Stimulated activated CD4-positive, alpha-beta T cell treated with anti-CD3 and anti-CD28 coated beads, Interleukin-12 subunit alpha, Interleukin-12 subunit beta, amount 100 ng/mL, for 4 hours (primary cell): ENCODE data around the gene NDUFS6.
"Not testable (repeated sequence)": the region's sequence is repeated elsewhere in the genome, so short reads cannot be mapped to it uniquely, and the experiment has no call there.

ENCODE experiments used
- DNase-seq: peaks from one replicate; pipeline ENCODE4 v3.0.0-alpha.2; 2020

The NDUFS6 gene

DNA sequence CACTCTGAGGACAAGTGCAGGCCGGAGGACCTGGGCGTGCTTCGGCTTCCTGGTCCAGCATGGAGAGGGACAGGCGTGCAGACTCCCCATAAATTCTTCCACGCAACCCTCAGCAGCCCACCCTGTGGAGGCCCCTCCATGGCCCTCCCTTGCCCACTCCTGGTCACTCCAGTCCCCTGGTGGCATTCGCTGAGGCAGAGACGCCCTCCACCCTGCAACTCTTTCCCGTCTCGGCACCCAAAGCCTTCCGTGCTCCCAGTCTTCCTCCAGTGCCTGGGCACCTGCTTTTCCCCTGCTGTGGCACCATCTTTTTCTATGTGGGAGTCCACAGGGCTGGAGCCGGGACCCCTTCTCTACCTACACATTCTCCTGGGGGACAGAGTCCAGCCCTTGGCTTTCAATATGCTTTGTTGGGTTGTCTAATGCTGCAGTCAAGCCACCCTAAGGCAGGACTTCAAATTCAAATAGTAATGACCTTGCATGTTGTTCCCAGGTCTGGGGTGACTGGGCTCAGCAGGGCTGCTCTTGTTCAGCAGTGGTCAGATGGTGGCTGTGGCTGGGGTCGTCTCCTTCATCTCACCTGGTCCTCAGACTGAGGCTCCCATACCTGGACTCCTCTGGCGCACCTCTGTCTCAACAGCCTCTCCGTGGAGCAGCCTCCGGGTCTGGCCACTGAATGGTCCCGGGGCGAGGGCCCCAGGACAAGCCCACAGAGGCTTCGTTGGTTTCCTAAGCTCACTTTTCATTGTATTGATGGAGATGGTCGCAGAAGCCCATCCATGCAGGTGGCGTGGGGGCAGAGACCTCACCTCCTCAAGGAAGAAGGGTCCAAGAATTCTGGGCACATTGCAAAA, 16.8 kb upstream of the NDUFS6 start:
- DNase-seq: no peak

DNA sequence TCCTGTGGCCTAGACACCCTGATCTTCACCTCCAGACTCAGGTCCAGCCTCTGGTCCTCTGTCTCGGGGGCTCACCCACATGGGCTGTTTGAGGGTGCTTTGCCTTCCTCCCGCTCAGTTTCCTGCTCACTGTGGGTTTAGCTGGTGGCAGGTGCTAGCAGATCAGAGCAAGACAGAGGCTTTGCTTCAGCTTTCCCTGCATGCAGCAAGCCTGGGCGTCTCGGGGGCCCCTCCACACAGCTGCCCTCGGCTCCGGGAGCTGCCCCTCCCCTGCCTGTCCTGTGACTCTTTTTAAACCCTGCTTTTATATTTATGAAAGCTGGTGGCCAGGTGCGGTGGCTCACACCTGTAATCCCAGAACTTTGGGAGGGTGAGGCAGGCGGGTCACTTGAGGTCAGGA, 16.1 kb upstream of the NDUFS6 start:
- no peak for DNase-seq

DNA sequence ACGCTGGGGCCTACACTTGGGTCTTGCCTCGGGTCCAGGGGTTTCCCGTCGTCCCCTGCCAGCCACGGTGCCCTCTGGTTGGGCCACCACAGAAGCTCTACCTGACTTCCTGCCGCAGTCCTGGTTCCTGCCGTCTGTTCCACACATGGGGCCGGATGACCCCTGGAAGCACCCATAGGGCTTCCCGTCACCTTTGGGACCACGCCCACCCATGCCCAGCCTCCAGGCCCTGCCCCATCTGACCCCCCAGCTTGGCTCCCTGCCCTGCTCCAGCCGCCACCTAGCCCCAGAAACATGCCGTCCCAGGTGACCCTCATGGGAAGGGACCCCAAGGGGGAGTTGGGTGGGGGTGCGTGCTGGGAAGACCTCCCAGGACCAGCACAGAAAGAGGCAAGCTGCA, 15.2 kb upstream of the NDUFS6 start:
- DNase-seq: no peak

DNA sequence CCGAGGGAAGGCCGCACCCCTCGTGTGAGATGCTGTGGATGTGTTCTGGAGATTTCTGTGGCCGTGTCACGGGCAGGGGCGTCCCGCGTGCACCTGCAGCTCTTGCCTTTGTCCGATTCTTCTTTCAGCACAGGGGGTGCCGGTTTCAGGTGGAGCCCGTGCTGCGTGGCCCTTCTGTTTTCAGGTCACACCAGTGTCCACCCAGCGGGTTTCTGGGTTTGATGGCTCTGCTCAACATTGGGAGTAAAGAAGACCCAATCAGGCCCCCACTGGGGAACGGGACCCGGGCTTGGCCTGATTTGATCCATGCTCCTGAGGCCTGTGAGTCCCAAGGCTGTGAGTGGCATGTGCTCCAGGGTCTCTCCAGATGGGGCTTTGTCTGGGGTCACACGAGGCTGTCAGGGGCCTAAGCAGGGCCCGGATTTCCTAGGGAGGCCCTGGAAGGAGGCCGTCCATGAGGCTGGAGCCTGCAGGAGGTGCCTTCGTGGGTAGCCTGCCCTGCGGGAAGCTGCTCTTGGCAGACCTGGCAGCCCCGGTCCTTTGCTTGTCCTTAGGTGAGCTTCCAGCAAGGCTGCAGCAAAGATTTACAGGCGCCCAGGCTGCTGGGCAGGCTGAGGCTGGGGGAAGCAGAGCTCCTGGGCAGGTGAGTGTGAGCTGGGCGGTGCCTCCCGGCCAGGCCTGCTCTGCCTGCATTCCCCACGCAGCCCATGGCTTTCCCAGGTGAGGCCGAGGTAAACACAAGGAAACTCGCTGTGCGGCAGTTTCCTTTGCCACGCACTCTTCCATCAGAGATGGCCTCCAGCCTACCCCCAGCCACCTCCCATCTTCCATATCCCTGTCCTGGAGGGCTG, 14.4 kb upstream of the NDUFS6 start:
- DNase-seq: no peak

DNA sequence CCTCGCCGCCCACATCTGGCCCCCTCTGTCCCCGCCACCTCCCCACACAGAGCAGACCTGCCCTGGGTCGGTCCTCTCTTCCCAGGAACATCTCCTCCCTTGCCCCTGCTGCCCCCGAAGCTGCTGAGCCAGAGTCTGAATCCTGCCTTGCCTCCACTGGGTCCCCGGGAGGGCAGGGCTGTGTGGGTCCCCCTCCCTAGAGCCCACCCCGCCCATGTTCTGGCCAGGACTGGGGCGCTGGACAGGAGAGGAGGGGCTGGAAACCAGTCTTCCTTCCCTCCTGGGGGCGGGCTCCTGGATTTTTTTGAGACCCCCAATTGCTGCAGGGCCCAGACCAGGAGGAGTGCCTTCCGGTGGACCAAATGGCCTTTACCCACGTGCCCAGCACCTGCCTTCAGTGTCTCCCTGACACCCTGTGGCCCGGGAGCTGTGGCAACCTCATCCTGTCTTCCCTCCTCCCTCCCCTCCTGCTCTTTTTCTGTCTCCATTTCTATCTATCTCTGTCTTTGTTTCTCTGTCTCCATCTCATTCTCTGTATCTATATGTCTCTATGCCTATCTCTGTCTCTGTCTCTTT, 13.6 kb upstream of the NDUFS6 start:
- DNase-seq: no peak

DNA sequence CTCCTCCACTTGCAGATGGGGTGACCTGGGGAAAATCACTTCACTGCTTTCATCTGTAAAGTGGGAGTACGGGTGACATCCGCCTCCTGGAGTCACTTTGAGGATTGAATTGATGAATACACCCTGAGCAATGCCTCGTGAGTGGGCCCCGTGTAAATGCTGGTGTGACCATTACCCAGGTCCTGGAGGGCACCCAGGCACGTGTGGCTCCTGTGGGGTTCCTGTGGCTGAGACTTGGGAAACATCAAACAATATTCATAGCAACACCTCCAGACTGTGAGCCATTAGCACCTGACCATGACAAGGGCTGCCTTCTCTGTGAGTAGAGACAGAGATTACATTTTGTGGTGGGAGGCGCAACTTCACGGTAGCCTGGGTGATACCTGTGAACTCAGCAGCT, 13.0 kb upstream of the NDUFS6 start:
- no peak for DNase-seq

DNA sequence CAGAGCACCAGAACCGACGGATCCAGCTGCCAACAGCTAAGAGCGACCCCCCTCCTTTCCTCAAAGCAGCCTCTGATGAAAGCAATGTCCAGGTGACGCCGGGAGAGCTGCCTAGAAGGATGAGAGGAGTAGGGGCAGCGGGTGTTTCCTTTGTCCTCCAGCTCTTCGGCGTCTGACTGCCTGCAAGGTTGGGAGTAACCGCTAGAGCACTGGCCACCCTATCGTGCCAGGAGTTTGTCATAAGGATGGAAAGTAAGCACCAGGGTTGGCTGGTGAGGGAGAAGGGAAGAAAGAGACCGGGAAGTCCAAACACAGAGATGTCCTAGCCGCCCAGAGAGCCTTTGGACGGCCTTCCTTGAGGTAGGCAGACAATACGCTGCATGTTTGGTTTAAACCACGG, 12.4 kb upstream of the NDUFS6 start:
- DNase-seq: no peak

DNA sequence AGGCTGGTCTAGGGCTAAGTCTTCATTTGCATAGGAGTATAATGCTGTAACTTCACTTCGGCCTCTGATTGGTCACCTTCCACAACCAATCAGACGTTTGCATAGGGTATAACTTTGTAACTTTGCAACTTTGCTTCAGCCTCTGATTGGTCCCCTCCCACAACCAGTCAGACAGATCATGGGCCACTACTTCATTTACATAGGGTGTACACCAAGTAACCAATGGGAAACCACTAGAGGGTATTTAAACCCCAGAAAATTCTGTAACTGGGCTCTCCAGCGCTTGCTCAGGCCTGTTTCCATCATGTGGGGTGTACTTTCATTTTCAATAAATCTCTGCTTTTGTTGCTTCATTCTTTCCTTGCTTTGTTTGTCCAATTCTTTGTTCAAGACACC, 11.8 kb upstream of the NDUFS6 start:
- DNase-seq: not testable (repeated sequence)

DNA sequence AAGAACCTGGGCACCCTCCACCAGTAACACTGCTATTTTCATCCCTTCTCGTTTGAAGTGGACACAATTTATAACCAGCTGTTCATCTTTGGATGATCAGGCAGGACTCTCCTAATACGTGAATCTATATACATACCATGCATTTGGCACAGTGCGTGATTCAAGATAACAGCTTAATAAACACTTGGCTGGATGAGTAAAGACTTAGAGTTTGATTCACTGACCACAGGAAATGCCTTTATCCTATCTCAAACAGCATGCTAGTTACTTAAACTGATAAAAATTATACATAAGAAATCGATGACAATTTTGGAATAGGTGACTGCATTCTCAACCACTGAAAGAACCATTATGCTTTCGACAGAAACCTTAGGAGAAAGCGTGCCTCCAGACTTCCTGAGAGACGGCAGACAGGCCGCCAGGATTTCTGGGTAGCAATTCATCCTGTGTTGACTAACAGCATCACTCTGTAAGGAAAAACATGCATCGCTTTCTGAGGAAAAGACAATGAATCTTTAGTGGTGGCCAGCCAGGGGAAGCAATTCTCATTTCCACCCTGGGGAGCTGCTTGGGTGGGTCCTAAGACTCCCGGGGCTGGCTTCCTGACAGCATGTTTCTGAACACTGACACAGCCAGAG, 11.3 kb upstream of the NDUFS6 start:
- no peak for DNase-seq

DNA sequence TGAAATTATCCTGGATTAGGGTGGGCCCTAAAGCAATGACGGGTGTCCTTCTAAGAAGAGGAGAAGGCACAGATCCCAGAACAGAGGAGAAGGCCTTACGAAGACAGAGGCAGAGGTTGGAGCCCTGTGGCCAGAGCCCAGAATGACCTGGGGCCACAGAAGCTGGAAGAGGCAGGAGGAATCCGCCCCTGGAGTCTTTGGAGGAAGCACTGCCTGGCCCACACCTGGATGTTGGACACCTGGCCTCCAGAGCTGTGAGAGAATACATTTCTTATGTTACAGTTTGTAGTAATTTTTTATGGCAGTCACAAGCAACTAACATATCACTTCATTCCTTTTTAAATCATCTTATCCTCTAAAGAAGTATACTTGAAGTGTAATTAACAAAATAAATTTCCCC, 10.0 kb upstream of the NDUFS6 start:
- no peak for DNase-seq

DNA sequence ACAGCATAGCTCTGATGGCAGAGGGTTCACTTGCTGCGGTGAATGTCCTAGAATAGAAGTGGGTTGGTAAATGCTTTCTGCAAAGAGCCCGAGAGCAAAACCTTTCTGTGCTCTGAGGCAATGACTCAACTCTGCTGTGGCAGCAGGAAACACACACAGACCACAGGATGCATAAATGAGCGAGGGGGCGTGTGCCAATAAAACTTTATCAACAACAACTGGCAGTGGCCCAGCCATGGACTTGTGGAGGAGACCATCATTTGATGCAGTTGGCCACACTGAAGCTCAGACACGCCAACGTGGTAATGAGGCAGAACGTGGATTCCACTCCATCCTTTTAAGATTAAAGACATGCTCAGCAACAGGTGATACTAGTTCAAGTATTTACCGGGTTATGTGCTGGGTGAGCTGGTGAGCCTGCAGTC, 8.4 kb upstream of the NDUFS6 start:
- DNase-seq: peak; percentile 47

DNA sequence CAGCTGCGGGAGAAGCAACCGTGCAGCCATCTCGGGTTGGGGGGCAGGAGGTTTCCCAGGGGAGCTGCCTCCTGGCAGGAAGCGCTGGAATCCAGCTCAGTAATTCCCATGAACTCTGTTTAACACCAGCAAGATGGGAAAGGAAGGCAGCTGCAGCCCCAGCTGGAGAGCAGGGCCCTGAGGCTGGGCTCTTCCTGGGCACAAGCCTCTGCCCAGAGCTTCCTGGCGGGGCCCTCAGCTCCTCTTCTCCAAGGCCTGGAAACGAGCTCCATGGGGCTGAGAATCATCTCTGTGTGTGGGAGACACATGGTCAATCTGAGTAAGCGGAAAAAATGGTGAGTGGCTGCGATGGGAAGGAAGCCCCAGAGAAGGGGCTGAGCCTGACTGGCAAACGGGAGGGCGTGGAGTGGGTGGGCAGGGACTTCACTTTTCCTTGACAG, 7.9 kb upstream of the NDUFS6 start:
- peak; percentile 21 for DNase-seq

DNA sequence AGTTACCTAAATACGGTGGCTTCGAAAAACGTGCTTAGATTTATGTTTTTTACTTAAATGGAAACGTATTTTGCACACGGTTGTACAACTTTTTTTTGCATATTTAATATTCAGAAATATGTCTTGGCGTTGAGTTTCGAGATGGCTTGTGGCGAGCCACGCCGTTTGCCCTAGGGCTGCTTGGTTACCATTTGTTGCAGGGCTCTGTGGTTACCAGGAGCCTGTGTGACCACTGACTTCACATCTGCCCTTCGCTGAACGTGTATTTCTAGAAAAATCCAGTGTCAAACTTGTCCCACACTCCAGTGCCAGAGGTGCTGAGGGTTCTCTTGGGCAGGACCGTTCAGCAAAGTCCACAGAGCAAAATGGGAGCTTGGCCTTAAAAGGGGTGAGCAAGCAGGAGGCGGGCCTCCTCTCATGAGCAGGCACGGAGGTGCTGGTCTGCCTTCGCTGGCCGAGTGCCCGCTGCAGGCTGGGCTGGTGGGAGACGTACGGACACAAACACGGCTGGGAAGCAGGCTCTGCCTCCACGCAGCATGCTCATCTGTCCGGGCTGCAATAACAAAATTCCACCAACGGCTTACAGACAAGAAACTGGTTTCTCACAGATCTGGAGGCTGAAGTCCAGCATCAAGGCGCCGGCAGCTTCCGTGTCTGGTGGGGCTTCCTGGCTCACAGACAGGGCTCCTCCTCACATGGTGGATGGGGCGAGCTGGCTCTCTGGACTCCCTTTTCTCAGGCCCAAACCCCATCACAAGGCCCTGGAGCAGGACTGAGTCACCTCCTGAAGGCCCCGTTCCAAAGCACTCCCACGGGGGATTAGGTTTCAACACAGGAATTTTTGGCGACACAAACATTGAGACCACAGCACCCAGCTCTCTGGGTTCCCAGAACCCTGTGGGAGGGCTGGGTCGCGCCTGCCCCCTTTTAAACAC, 7.0 kb upstream of the NDUFS6 start:
- DNase-seq: no peak

DNA sequence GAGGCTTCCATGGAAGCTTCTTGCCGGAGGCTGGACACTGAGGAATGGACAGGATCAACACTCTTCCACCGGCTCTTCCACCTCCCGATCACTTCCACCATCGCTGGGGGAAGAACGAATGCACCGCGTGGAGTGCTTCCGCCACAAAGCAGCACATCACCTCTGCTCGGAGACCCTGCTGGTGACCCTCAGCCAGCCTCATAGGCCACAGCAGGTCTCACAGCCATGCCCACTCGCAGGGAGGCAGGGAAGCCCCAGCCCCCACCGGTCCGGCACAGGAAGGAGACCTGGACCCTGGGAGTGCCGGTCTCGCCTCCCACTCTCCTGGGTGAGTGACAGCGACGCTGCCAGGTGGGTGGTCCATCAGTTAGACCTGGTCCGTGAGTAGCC, 6.3 kb upstream of the NDUFS6 start:
- no peak for DNase-seq

DNA sequence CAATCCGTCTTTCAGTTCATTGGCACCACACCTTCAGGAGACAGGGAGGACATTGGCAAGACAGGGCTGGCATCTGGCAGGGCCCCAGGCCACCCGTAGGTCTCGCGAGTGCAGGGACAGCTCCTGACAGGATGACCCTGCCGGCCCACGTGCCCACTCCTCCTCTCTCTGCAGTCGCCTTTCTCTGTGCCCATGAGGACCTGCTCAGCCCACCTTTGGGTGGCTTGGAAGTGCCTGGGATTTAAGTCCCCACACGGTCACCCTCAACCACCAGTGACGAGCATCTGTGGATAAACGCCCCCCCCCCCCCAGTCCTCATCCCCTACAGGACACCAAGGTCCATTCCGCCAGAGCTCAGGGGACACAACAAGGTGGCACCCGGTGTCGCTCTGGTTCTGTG, 5.7 kb upstream of the NDUFS6 start:
- DNase-seq: no peak

DNA sequence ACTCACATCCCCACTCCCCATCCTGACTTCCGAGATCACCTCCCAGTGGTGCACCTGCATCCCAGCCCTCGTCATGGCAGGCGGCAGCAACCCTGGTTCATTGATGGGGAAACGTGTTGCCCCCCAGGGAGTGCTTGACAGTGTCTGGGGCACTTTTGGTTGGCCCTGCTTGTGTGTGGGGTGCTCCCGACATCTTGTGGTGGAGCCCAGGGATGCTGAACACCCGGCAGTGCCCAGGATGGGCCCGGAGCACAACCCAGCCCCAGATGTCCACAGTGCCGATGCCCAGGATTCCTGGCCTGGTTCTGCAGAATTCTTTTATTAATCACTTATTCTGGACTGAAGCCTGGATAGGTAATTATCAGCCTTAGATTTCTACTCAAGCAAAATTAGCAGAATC, 5.3 kb upstream of the NDUFS6 start:
- no peak for DNase-seq

DNA sequence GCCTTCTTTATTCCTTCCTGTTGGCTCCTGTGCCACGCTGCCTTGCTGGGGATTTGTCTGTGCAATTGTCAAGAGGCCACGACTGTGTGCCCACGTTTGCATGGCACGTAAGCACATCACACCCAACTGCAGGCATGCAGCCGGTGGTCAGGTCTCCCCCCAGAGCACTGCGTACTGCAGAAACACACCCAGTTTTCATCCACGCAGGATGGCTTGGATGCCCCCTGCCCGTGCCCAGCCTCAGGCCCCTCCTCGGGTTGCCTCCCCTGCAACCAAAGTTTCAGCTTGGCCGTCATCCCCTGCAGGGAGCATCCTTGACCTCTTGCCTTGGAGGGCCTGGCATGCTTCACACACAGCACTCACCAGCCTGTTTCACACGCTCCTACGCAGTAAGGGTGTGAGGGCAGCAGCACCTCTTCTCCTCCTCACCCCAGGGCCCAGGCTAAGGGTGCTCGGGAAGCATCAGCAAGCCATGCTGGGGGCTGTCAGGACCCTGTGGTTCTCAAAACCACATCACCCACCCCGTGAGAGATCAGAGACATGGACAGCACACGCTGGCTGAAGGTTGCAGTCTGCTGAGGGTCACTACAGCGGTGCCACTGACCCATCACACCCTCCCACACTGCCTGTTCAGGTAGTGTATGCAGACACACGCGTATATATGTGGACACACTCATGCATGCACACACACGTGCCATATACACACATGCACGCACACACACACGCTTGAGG, 4.7 kb upstream of the NDUFS6 start:
- no peak for DNase-seq

DNA sequence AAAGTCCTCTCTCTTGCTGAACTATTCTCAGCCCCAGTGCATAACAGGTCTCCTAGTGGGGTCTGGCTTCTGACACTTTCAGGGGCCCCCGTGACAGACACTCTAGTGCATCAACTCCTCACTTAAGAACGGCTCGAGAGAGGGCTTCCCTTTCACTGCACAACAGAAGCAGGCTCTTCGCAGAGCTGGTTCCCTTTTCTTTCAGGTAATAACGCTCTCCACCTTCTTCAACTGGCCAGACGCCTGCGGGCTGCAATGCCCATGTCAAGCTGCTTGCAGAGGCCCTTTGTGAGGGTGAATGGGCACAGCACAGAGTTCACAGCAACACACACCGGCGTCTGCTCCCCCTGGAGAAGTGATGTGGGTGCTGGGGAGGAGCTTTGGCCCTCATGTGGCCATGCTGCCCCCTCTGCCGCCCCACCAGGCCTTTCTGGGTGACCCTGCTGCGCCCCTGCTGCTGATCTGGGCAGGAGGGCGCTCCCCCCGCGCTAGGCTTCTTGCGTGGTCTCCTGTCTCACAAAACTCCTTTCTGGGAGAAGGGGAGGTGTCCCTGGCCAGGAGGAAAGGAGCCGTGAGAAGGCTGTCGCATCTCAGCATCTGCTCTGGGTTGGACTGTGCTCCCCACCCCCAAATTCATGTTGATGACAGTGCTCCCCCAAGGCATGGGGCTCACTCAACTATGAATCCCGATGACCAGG, 4.0 kb upstream of the NDUFS6 start:
- no peak for DNase-seq

DNA sequence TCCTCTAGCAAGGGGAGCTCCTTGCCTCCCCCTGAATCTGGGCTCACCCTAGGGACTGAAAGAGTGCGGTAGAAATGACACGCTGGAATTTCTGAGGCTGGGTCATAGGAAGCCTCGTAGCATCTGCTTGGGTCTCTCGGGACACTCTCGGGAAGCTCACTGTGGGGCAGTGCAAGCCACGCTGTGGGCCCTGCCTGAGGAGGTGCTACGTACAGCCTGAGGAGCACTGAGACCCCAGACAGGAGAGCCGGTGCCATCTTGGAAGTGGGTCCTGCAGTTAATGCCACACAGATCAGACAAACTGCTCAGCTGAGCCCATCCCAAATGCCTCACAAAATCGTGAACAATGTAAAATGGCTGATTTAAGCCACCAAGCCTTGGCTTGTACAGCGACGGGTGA, 3.4 kb upstream of the NDUFS6 start:
- no peak for DNase-seq

DNA sequence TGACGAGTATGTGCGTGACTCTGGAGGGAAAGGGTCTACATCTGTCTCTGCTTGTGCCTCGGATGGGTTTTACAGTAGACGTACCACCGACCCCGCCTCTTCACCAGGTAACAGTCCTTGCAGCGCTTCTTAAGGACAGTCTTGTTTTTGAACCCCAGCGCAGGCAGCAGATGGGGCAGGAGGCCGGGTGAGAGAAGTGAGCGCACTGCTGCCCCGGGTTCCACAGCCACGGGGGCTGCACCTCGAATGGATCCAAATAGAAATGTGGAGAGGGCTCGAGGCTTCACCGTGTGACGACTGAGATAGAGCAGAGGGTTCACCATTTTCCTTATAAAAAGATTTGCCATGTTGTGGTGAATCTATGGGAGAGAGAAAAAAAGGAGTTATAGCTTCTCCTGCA, 2.6 kb upstream of the NDUFS6 start:
- DNase-seq: not testable (repeated sequence)

DNA sequence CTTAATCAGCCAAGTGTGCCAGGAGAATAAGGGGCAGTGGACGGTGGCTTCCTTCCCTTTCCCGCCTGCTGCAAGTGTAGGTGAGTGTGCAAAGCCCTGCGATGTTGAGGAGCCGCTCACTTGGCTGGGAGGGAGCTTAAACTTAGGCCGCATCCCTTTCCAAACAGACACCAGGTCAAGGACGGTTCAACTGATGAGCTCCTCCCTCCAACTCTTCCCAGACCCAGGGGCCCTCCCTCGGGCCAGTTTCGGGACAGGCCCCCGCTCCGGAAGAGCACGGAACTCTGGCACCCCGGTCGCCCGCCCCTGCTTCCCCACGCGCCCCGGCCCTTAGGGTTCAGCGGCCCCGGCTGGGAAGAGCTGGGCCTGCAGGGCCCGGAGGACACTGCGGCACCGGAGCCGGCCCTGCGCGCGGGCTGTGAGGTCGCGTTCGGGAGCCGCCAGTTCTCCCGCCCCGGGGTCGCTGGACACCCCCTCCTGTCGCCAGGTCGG, 2.1 kb upstream of the NDUFS6 start:
- peak; percentile 25 for DNase-seq
